PFSK-1 (cell line): ENCODE measurements around the gene PLA2G2A.

Source experiments
- FOXP2 ChIP-seq: optimal IDR thresholded peaks from 2 replicates; pipeline ENCODE3; 2011; ENCODE audit warnings: borderline replicate concordance, control low read depth, inconsistent platforms; ENCODE audit not compliant: insufficient read depth; ENCODE audit errors: extremely low read length, extremely low read depth
- POLR2AphosphoS5 ChIP-seq: IDR thresholded peaks from 2 replicates; pipeline ENCODE4 v1.6.1; 2012; ENCODE audit warnings: low read depth, mild to moderate bottlenecking, control low read depth, low read length, moderate library complexity
- REST ChIP-seq, 2 experiments: IDR thresholded peaks; 2 replicates each; pipeline versions ENCODE4 v1.6.1 to v1.8.0; 2011 to 2012; ENCODE audit warnings: low read depth in 2 of 2, low read length in 2 of 2, control low read depth in 1 of 2, inconsistent platforms in 1 of 2, mild to moderate bottlenecking in 1 of 2, moderate library complexity in 1 of 2; ENCODE audit not compliant: insufficient read depth in 1 of 2
- SIN3A ChIP-seq: IDR thresholded peaks from 2 replicates; pipeline ENCODE4 v1.6.1; 2012; ENCODE audit warnings: mild to moderate bottlenecking, low read length, moderate library complexity, borderline replicate concordance; ENCODE audit not compliant: insufficient read depth
- TAF1 ChIP-seq: IDR thresholded peaks from 2 replicates; pipeline ENCODE4 v1.6.1; 2012; ENCODE audit warnings: low read length, control low read depth, borderline replicate concordance; ENCODE audit not compliant: insufficient read depth

DNA sequence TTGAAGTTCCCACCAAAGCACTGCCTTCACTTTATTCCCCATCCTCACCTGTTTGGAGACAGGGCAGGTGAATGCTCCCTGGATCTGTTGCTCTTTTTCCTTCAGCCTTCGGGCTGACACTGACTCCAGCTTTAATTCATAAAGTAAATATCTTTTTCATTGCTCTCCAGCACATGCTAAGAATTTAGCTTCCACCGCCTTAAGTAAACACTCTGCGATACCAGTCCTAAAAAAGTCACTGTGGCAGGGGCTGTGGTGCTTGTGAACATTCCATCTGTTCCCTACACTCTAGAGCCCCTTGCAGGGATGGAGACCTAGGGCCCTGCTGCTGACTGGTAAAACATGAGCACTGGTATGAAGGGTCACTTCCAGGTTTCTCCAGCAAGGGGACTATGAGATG lies 896 bp upstream of the PLA2G2A start:
- TF ChIP-seq POLR2AphosphoS5 (no peak), TAF1 (no peak), REST (IDR thresholded peaks at IDR 0.05; ENCODE audit: insufficient read depth in 1 of 2, low read depth in 2 of 2, low read length in 2 of 2) (no peak), SIN3A (no peak), FOXP2 (no peak)
